ENCODE data around the gene HCN2.
"Not testable (repeated sequence)": the region's sequence is repeated elsewhere in the genome, so short reads cannot be mapped to it uniquely, and the experiment has no call there.

HCN2 gene

GRCh38 chr19:571566-571974 lies 18.1 kb upstream of the HCN2 start:
- peak; percentile 77 for DNase-seq

GRCh38 chr19:572140-572742 lies 17.4 kb upstream of the HCN2 start, which contains the start of gene BSG:
Gene BSG (plus strand): TSS chr19:572596. CDS start chr19:572635, 39 bp downstream.
- DNase-seq = peak; percentile 92

GRCh38 chr19:572743-573518 lies 16.8 kb upstream of the HCN2 start:
- peak; percentile 76 for DNase-seq

- DNase-seq = no peak
Observed at GRCh38 chr19:573519-573825, 16.2 kb upstream of the HCN2 start.

- peak; percentile 63 for DNase-seq
Observed at GRCh38 chr19:574658-575526, 14.8 kb upstream of the HCN2 start.

- no peak for DNase-seq
Observed at GRCh38 chr19:575527-576506, 13.9 kb upstream of the HCN2 start.

- DNase-seq = no peak
Observed at GRCh38 chr19:576768-577438, 12.8 kb upstream of the HCN2 start.

GRCh38 chr19:577439-578392 lies 12.0 kb upstream of the HCN2 start:
- DNase-seq = no peak

- DNase-seq = no peak
Observed at GRCh38 chr19:579111-579841, 10.4 kb upstream of the HCN2 start.

- DNase-seq = no peak
Observed at GRCh38 chr19:579842-580155, 9.9 kb upstream of the HCN2 start.

- no peak for DNase-seq
Observed at GRCh38 chr19:580274-580835, 9.3 kb upstream of the HCN2 start.

GRCh38 chr19:581399-582111 lies 8.1 kb upstream of the HCN2 start:
- no peak for DNase-seq

GRCh38 chr19:582497-583197 lies 7.0 kb upstream of the HCN2 start:
- no peak for DNase-seq

GRCh38 chr19:583198-583967 lies 6.3 kb upstream of the HCN2 start:
- no peak for DNase-seq

GRCh38 chr19:583968-584239 lies 5.8 kb upstream of the HCN2 start:
- no peak for DNase-seq

GRCh38 chr19:584240-585001 lies 5.3 kb upstream of the HCN2 start:
- peak; percentile 67 for DNase-seq

- DNase-seq = not testable (repeated sequence)
Observed at GRCh38 chr19:585146-585545, 4.5 kb upstream of the HCN2 start.
